ENCODE results near the gene PPM1D.

DNA sequence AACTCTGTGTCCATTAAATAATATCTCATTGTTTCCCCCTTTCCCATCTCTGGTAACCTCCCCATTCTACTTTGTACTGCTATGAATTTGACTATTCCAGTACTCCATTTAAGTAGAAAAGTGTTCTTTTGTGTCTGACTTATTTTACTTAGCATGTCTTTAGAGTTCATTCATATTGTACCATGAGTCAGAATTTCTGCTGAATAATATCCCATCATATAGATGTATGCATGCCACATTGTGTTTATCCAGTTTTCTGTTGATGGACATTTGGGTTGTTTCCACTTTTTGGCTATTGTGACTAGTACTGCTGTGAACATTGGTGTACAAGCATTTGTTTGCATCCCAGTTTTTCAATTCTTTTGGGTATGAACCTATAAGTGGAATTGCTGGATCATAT lies 6.0 kb downstream of the PPM1D start:
- TF ChIP-seq, protein P1, sequence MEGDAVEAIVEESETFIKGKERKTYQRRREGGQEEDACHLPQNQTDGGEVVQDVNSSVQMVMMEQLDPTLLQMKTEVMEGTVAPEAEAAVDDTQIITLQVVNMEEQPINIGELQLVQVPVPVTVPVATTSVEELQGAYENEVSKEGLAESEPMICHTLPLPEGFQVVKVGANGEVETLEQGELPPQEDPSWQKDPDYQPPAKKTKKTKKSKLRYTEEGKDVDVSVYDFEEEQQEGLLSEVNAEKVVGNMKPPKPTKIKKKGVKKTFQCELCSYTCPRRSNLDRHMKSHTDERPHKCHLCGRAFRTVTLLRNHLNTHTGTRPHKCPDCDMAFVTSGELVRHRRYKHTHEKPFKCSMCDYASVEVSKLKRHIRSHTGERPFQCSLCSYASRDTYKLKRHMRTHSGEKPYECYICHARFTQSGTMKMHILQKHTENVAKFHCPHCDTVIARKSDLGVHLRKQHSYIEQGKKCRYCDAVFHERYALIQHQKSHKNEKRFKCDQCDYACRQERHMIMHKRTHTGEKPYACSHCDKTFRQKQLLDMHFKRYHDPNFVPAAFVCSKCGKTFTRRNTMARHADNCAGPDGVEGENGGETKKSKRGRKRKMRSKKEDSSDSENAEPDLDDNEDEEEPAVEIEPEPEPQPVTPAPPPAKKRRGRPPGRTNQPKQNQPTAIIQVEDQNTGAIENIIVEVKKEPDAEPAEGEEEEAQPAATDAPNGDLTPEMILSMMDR (IDR thresholded peaks at IDR 0.05), result no peak
- no peak for TF ChIP-seq ZFX (IDR thresholded peaks at IDR 0.05; ENCODE audit: borderline replicate concordance)

All from 22Rv1 (cell line).